ENCODE results near the gene MTUS2. TPM values are rescaled to one million over a fixed set of nuclear protein-coding genes. Genes with fewer than 3 reads are reported as not detected.

Gene MTUS2
- total RNA-seq, 1 experiment from 2014 or later, result 0.17 TPM

GRCh38 chr13:29137016-29137415, 316.9 kb downstream of the MTUS2 start:
- Histone ChIP-seq H3K36me3 (replicated peaks; ENCODE audit: control insufficient read depth, insufficient read depth, low read length) (no peaks in the 10 kb centered on the region), H3K4me3 (ENCODE audit: insufficient read depth, low read depth, low read length) (no peak overlapping the region), H3K27me3 (ENCODE audit: control insufficient read depth, insufficient read depth, low read length) (no peaks in the 10 kb centered on the region)
- DNase-seq, result no peak

GRCh38 chr13:29137995-29138394, 317.9 kb downstream of the MTUS2 start:
- H3K27me3 ChIP-seq (ENCODE audit: control insufficient read depth, insufficient read depth, low read length), result no peaks in the 10 kb centered on the region
- no peaks in the 10 kb centered on the region for H3K36me3 ChIP-seq (replicated peaks; ENCODE audit: control insufficient read depth, insufficient read depth, low read length)
- DNase-seq, result no peak
- H3K4me3 ChIP-seq (ENCODE audit: insufficient read depth, low read depth, low read length), result no peak overlapping the region

- no peak for DNase-seq
- no peak overlapping the region for H3K4me3 ChIP-seq (ENCODE audit: insufficient read depth, low read depth, low read length)
- no peaks in the 10 kb centered on the region for H3K36me3 ChIP-seq (replicated peaks; ENCODE audit: control insufficient read depth, insufficient read depth, low read length)
- H3K27me3 ChIP-seq (ENCODE audit: control insufficient read depth, insufficient read depth, low read length), result no peaks in the 10 kb centered on the region
Measured at GRCh38 chr13:29140277-29140676, 320.1 kb downstream of the MTUS2 start.

GRCh38 chr13:29143847-29144246, 323.7 kb downstream of the MTUS2 start:
- Histone ChIP-seq H3K36me3 (replicated peaks; ENCODE audit: control insufficient read depth, insufficient read depth, low read length) (no peaks in the 10 kb centered on the region), H3K4me3 (ENCODE audit: insufficient read depth, low read depth, low read length) (no peak overlapping the region), H3K27me3 (ENCODE audit: control insufficient read depth, insufficient read depth, low read length) (no peaks in the 10 kb centered on the region)
- DNase-seq, result no peak

- DNase-seq, result no peak
- H3K4me3 ChIP-seq (ENCODE audit: insufficient read depth, low read depth, low read length), result no peak overlapping the region
- H3K27me3 ChIP-seq (ENCODE audit: control insufficient read depth, insufficient read depth, low read length), result no peaks in the 10 kb centered on the region
- no peaks in the 10 kb centered on the region for H3K36me3 ChIP-seq (replicated peaks; ENCODE audit: control insufficient read depth, insufficient read depth, low read length)
Measured at GRCh38 chr13:29154390-29154789, 334.3 kb downstream of the MTUS2 start.

GRCh38 chr13:29156136-29156535, 336.0 kb downstream of the MTUS2 start:
- Histone ChIP-seq H3K4me3 (ENCODE audit: insufficient read depth, low read depth, low read length) (no peak overlapping the region), H3K27me3 (ENCODE audit: control insufficient read depth, insufficient read depth, low read length) (no peaks in the 10 kb centered on the region), H3K36me3 (replicated peaks; ENCODE audit: control insufficient read depth, insufficient read depth, low read length) (no peaks in the 10 kb centered on the region)
- DNase-seq, result no peak

- no peak overlapping the region for H3K4me3 ChIP-seq (ENCODE audit: insufficient read depth, low read depth, low read length)
- no peaks in the 10 kb centered on the region for H3K36me3 ChIP-seq (replicated peaks; ENCODE audit: control insufficient read depth, insufficient read depth, low read length)
- no peaks in the 10 kb centered on the region for H3K27me3 ChIP-seq (ENCODE audit: control insufficient read depth, insufficient read depth, low read length)
- no peak for DNase-seq
Measured at GRCh38 chr13:29159871-29160270, 339.7 kb downstream of the MTUS2 start.

- H3K27me3 ChIP-seq (ENCODE audit: control insufficient read depth, insufficient read depth, low read length), result no peaks in the 10 kb centered on the region
- no peaks in the 10 kb centered on the region for H3K36me3 ChIP-seq (replicated peaks; ENCODE audit: control insufficient read depth, insufficient read depth, low read length)
- no peak for DNase-seq
- no peak overlapping the region for H3K4me3 ChIP-seq (ENCODE audit: insufficient read depth, low read depth, low read length)
Measured at GRCh38 chr13:29160862-29161261, 340.7 kb downstream of the MTUS2 start.

GRCh38 chr13:29161676-29162075, 341.5 kb downstream of the MTUS2 start:
- H3K36me3 ChIP-seq (replicated peaks; ENCODE audit: control insufficient read depth, insufficient read depth, low read length), result no peaks in the 10 kb centered on the region
- DNase-seq, result no peak

GRCh38 chr13:29162638-29163235, 342.6 kb downstream of the MTUS2 start:
- Histone ChIP-seq H3K4me3 (ENCODE audit: insufficient read depth, low read depth, low read length) (no peak overlapping the region), H3K36me3 (replicated peaks; ENCODE audit: control insufficient read depth, insufficient read depth, low read length) (no peaks in the 10 kb centered on the region), H3K27me3 (ENCODE audit: control insufficient read depth, insufficient read depth, low read length) (no peaks in the 10 kb centered on the region)
- DNase-seq, result no peak

More at GRCh38 chr13:29161676-29162075, 341.5 kb downstream of the MTUS2 start:
- Histone ChIP-seq H3K27me3 (ENCODE audit: control insufficient read depth, insufficient read depth, low read length) (no peaks in the 10 kb centered on the region), H3K4me3 (ENCODE audit: insufficient read depth, low read depth, low read length) (no peak overlapping the region)

GRCh38 chr13:29164116-29164515, 344.0 kb downstream of the MTUS2 start:
- Histone ChIP-seq H3K27me3 (ENCODE audit: control insufficient read depth, insufficient read depth, low read length) (no peaks in the 10 kb centered on the region), H3K36me3 (replicated peaks; ENCODE audit: control insufficient read depth, insufficient read depth, low read length) (no peaks in the 10 kb centered on the region), H3K4me3 (ENCODE audit: insufficient read depth, low read depth, low read length) (no peak overlapping the region)
- DNase-seq, result no peak

GRCh38 chr13:29165216-29165615, 345.1 kb downstream of the MTUS2 start:
- Histone ChIP-seq H3K36me3 (replicated peaks; ENCODE audit: control insufficient read depth, insufficient read depth, low read length) (no peaks in the 10 kb centered on the region), H3K27me3 (ENCODE audit: control insufficient read depth, insufficient read depth, low read length) (no peaks in the 10 kb centered on the region), H3K4me3 (ENCODE audit: insufficient read depth, low read depth, low read length) (no peak overlapping the region)
- no peak for DNase-seq

- Histone ChIP-seq H3K36me3 (replicated peaks; ENCODE audit: control insufficient read depth, insufficient read depth, low read length) (no peaks in the 10 kb centered on the region), H3K27me3 (ENCODE audit: control insufficient read depth, insufficient read depth, low read length) (no peaks in the 10 kb centered on the region), H3K4me3 (ENCODE audit: insufficient read depth, low read depth, low read length) (no peak overlapping the region)
- no peak for DNase-seq
Measured at GRCh38 chr13:29165840-29166239, 345.7 kb downstream of the MTUS2 start.

GRCh38 chr13:29170436-29171082, 350.4 kb downstream of the MTUS2 start:
- H3K27me3 ChIP-seq (ENCODE audit: control insufficient read depth, insufficient read depth, low read length), result no peaks in the 10 kb centered on the region
- H3K4me3 ChIP-seq (ENCODE audit: insufficient read depth, low read depth, low read length), result no peak overlapping the region
- no peaks in the 10 kb centered on the region for H3K36me3 ChIP-seq (replicated peaks; ENCODE audit: control insufficient read depth, insufficient read depth, low read length)
- DNase-seq, result no peak

- DNase-seq, result no peak
- no peak overlapping the region for H3K4me3 ChIP-seq (ENCODE audit: insufficient read depth, low read depth, low read length)
- H3K36me3 ChIP-seq (replicated peaks; ENCODE audit: control insufficient read depth, insufficient read depth, low read length), result no peaks in the 10 kb centered on the region
- no peaks in the 10 kb centered on the region for H3K27me3 ChIP-seq (ENCODE audit: control insufficient read depth, insufficient read depth, low read length)
Measured at GRCh38 chr13:29171244-29171643, 351.1 kb downstream of the MTUS2 start.

Measured in H7 (cell line).